ENCODE results near the gene PORCN. TPM values are rescaled to one million over a fixed set of nuclear protein-coding genes. Genes with fewer than 3 reads are reported as not detected.

The PORCN gene
- polyA plus RNA-seq, 1 donor (not counting 4 experiments of a cell fraction or from before 2014, with no cell fraction given), result 52.2 TPM

- H3K4me1 ChIP-seq (ENCODE audit: control insufficient read depth, extremely low read depth, insufficient read depth, low read length), result peaks cover 9% of the 10 kb centered on the region
- no peak overlapping the region for H3K27ac ChIP-seq (ENCODE audit: control insufficient read depth, insufficient read depth, low read length)
- H3K9me1 ChIP-seq (ENCODE audit: control insufficient read depth, extremely low read depth, insufficient read depth, low read length), result no peaks in the 10 kb centered on the region
- H3K79me2 ChIP-seq (ENCODE audit: control insufficient read depth, insufficient read depth, low read length), result peaks cover 35% of the 10 kb centered on the region
- no peaks in the 10 kb centered on the region for H3K27me3 ChIP-seq (ENCODE audit: control insufficient read depth, extremely low read depth, insufficient read depth, low read length)
- H3K9me3 ChIP-seq (ENCODE audit: control insufficient read depth, low read depth, low read length), result no peaks in the 10 kb centered on the region
- dilution Hi-C loops (cut with MboI; ENCODE audit: extremely low pct_ligation_motif_present, low sequenced_read_pairs), result no loop called here
- H3K9ac ChIP-seq (ENCODE audit: control insufficient read depth, extremely low read depth, insufficient read depth, low read length), result no peak overlapping the region
- TF ChIP-seq EZH2 (IDR thresholded peaks at IDR 0.05; ENCODE audit: low read length) (no peak), CTCF (optimal IDR thresholded peaks at IDR 0.05 in 1 of 3, IDR thresholded peaks at IDR 0.05 in 1 of 3, conservative IDR thresholded peaks at IDR 0.05 in 1 of 3; ENCODE audit: extremely low read depth in 1 of 3, insufficient read depth in 2 of 3, low read length in 3 of 3) (no peak)
- no peak overlapping the region for H2AFZ ChIP-seq (ENCODE audit: control insufficient read depth, low read length)
- no peak overlapping the region for H3K4me3 ChIP-seq (ENCODE audit: control insufficient read depth in 2 of 3, extremely low read depth in 1 of 3, insufficient read depth in 2 of 3, low read depth in 1 of 3, low read length in 3 of 3)
- no peak for DNase-seq (ENCODE audit: low read depth, low spot score)
- H3K36me3 ChIP-seq (ENCODE audit: control insufficient read depth in 2 of 2, extremely low read depth in 1 of 2, insufficient read depth in 2 of 2, low read length in 2 of 2), result peaks cover 3 to 7% of the 10 kb centered on the region in 2 experiments
- FAIRE-seq, result no peak
- no peak overlapping the region for H3K4me2 ChIP-seq (ENCODE audit: control insufficient read depth, extremely low read depth, insufficient read depth, low read depth, low read length)
- H4K20me1 ChIP-seq (ENCODE audit: control insufficient read depth, extremely low read depth, insufficient read depth, low read length), result no peaks in the 10 kb centered on the region
Measured at GRCh38 chrX:48478806-48479205, 30.0 kb upstream of the PORCN start.

GRCh38 chrX:48480142-48480541 lies 28.6 kb upstream of the PORCN start:
- Histone ChIP-seq H3K4me1 (ENCODE audit: control insufficient read depth, extremely low read depth, insufficient read depth, low read length) (no peaks in the 10 kb centered on the region), H2AFZ (ENCODE audit: control insufficient read depth, low read length) (no peak overlapping the region), H3K9me1 (ENCODE audit: control insufficient read depth, extremely low read depth, insufficient read depth, low read length) (no peaks in the 10 kb centered on the region), H3K9me3 (ENCODE audit: control insufficient read depth, low read depth, low read length) (no peaks in the 10 kb centered on the region), H3K79me2 (ENCODE audit: control insufficient read depth, insufficient read depth, low read length) (peaks cover 35% of the 10 kb centered on the region), H3K9ac (ENCODE audit: control insufficient read depth, extremely low read depth, insufficient read depth, low read length) (no peak overlapping the region), H4K20me1 (ENCODE audit: control insufficient read depth, extremely low read depth, insufficient read depth, low read length) (no peaks in the 10 kb centered on the region), H3K27ac (ENCODE audit: control insufficient read depth, insufficient read depth, low read length) (no peak overlapping the region), H3K4me3 (ENCODE audit: control insufficient read depth in 2 of 3, extremely low read depth in 1 of 3, insufficient read depth in 2 of 3, low read depth in 1 of 3, low read length in 3 of 3) (no peak overlapping the region), H3K27me3 (ENCODE audit: control insufficient read depth, extremely low read depth, insufficient read depth, low read length) (no peaks in the 10 kb centered on the region), H3K36me3 (ENCODE audit: control insufficient read depth in 2 of 2, extremely low read depth in 1 of 2, insufficient read depth in 2 of 2, low read length in 2 of 2) (peaks cover 3 to 7% of the 10 kb centered on the region in 2 experiments), H3K4me2 (ENCODE audit: control insufficient read depth, extremely low read depth, insufficient read depth, low read depth, low read length) (no peak overlapping the region)
- dilution Hi-C loops (cut with MboI; ENCODE audit: extremely low pct_ligation_motif_present, low sequenced_read_pairs), result no loop called here
- DNase-seq (ENCODE audit: low read depth, low spot score) (no peak), FAIRE-seq (no peak)
- TF ChIP-seq EZH2 (IDR thresholded peaks at IDR 0.05; ENCODE audit: low read length) (no peak), CTCF (optimal IDR thresholded peaks at IDR 0.05 in 1 of 3, IDR thresholded peaks at IDR 0.05 in 1 of 3, conservative IDR thresholded peaks at IDR 0.05 in 1 of 3; ENCODE audit: extremely low read depth in 1 of 3, insufficient read depth in 2 of 3, low read length in 3 of 3) (no peak)

Measured in keratinocyte (primary cell).